Measurements from ENCODE around the gene VMAC.

The VMAC gene

DNA sequence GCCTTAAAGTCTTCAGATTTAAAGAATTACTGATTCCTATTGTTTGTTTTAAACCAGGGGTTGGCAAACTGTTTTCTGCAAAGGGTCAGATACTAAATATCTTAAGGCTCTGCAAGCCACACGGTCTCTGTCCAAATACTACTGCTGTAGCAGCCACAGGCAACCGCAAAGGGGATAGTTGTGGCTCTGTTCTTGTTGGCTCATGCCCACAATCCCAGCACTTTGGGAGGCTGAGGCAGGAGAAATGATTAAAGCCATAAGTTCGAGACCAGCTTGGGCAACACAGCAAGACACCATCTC, 50.9 kb downstream of the VMAC start:
- DNase-seq = no peak

- no peak for DNase-seq
These were observed 51.7 kb downstream of the VMAC start for GRCh38 chr19:5956323-5956722.

DNA sequence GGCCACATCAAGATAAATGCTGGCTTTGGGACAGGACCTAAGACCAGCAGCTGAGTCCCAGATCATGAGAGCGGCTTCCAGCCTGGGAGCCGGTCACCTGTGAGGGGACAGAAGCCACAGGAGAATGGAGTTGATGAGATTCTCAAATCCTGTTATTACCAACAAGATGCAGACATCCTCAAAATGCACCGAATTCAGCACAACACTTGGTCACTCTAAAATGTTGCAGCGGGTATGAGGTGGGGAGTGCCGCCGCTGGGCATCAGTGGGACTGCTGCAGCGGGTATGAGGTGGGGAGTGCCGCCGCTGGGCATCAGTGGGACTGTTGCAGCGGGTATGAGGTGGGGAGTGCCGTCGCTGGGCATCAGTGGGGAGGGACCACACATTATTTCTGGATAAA, 52.1 kb downstream of the VMAC start:
- DNase-seq = no peak

DNA sequence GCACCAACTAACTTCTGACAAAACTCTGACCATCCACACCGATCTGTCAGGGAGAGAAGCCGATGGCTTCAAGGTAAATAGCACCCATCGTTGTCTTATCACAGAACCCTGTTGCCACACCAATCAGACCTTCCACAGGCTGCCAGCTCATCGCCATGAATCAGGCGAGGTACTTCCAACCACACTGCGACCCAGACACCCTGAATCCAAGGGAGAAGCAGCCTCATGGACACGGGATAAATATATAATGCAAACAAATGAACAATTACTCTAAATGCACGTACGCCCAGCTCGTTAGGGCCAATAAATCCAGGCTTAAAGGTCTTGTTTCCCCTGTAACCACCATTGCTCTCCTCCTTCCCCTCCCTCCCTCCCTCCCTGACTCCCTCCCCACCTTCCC, 52.5 kb downstream of the VMAC start:
- DNase-seq = no peak

- no peak for DNase-seq
These were observed 53.6 kb downstream of the VMAC start for GRCh38 chr19:5958074-5958850.

DNA sequence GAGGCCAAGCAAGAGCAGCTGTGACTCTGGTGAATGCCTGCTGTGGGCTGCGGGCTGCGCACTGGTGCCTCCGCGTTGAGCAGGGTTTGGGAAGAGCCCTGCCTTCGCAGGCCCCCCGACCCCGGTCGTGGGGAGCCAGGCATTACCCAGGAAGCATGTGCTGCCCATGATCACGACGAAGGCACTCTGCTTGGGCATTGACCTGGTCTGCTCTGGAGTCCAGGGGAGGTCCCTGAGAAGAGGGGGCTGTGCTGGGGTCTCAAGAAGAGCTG, 54.1 kb downstream of the VMAC start:
- no peak for DNase-seq

GRCh38 chr19:5959260-5960004, 54.8 kb downstream of the VMAC start:
- no peak for DNase-seq
